HepG2 (cell line): ENCODE measurements around the gene PGPEP1. TPM values are rescaled to one million over a fixed set of nuclear protein-coding genes. Genes with fewer than 3 reads are reported as not detected.

Experiments used
- ARID2 ChIP-seq: sonication (generic); formaldehyde crosslinking; IDR thresholded peaks from 2 replicates; pipeline ENCODE4 v1.8.1; 2022; ENCODE audit warnings: mild to moderate bottlenecking, missing genetic modification reagents, borderline replicate concordance
- HES4 ChIP-seq: sonication (generic); formaldehyde crosslinking; IDR thresholded peaks from 2 replicates; pipeline ENCODE4 v1.9.0; 2021; ENCODE audit warnings: mild to moderate bottlenecking, missing genetic modification reagents, borderline replicate concordance
- IRF1 ChIP-seq: sonication (generic); formaldehyde crosslinking; IDR thresholded peaks from 2 replicates; pipeline ENCODE4 v1.4.0; 2020; ENCODE audit warnings: low read depth, mild to moderate bottlenecking, missing genetic modification reagents
- IRF2 ChIP-seq: IDR thresholded peaks from 2 replicates; pipeline ENCODE4 v1.6.1; 2018; ENCODE audit warnings: missing genetic modification reagents, missing compliant biosample characterization
- KLF13 ChIP-seq: sonication (generic); formaldehyde crosslinking; IDR thresholded peaks from 2 replicates; pipeline ENCODE4 v1.4.0; 2020; ENCODE audit warnings: mild to moderate bottlenecking, missing genetic modification reagents
- MED13 ChIP-seq: sonication (generic); formaldehyde crosslinking; IDR thresholded peaks from 2 replicates; pipeline ENCODE4 v1.5.0; 2020; ENCODE audit warnings: missing genetic modification reagents
- MLLT10 ChIP-seq: sonication (generic); formaldehyde crosslinking; IDR thresholded peaks from 2 replicates; pipeline ENCODE4 v1.4.0; 2020; ENCODE audit warnings: missing genetic modification reagents
- PHF5A ChIP-seq: IDR thresholded peaks from one replicate; pipeline ENCODE4 v1.6.1; 2018; ENCODE audit warnings: low read depth, missing genetic modification reagents; ENCODE audit not compliant: unreplicated experiment
- PREB ChIP-seq: sonication (generic); formaldehyde crosslinking; IDR thresholded peaks from 2 replicates; pipeline ENCODE4 v1.4.0; 2020; ENCODE audit warnings: missing genetic modification reagents
- RBAK ChIP-seq: sonication (generic); formaldehyde crosslinking; IDR thresholded peaks from 2 replicates; pipeline ENCODE4 v1.5.1; 2020; ENCODE audit warnings: mild to moderate bottlenecking, missing genetic modification reagents
- REL ChIP-seq: sonication (generic); formaldehyde crosslinking; conservative IDR thresholded peaks from 2 replicates; pipeline ENCODE4 v1.8.0; 2022; ENCODE audit warnings: mild to moderate bottlenecking, missing genetic modification reagents, moderate library complexity
- SP140L ChIP-seq: sonication (generic); formaldehyde crosslinking; IDR thresholded peaks from 2 replicates; pipeline ENCODE4 v1.4.0; 2020; ENCODE audit warnings: missing genetic modification reagents, borderline replicate concordance
- SPEN ChIP-seq: sonication (generic); formaldehyde crosslinking; IDR thresholded peaks from 2 replicates; pipeline ENCODE4 v1.5.1; 2020; ENCODE audit warnings: low read depth, mild to moderate bottlenecking, missing genetic modification reagents
- TARDBP ChIP-seq: sonication (generic); formaldehyde crosslinking; IDR thresholded peaks from 2 replicates; pipeline ENCODE4 v1.8.0; 2022; ENCODE audit warnings: mild to moderate bottlenecking, missing genetic modification reagents
- ZBTB46 ChIP-seq: sonication (generic); formaldehyde crosslinking; IDR thresholded peaks from 2 replicates; pipeline ENCODE4 v1.4.0; 2020; ENCODE audit warnings: mild to moderate bottlenecking, missing genetic modification reagents, borderline replicate concordance
- ZNF329 ChIP-seq: sonication (generic); formaldehyde crosslinking; IDR thresholded peaks from 2 replicates; pipeline ENCODE4 v1.9.0; 2021; ENCODE audit warnings: low read depth, mild to moderate bottlenecking, missing genetic modification reagents
- ZNF34 ChIP-seq: sonication (generic); formaldehyde crosslinking; IDR thresholded peaks from 2 replicates; pipeline ENCODE4 v1.4.0; 2020; ENCODE audit warnings: mild to moderate bottlenecking, missing genetic modification reagents, borderline replicate concordance
- ZNF563 ChIP-seq: sonication (generic); formaldehyde crosslinking; IDR thresholded peaks from 2 replicates; pipeline ENCODE4 v1.8.0; 2022; ENCODE audit warnings: mild to moderate bottlenecking, moderate library complexity, missing genetic modification reagents
- ZNF616 ChIP-seq: sonication (generic); formaldehyde crosslinking; IDR thresholded peaks from 2 replicates; pipeline ENCODE4 v1.5.0; 2020; ENCODE audit warnings: low read depth, mild to moderate bottlenecking, missing genetic modification reagents
- ZNF773 ChIP-seq: sonication (generic); formaldehyde crosslinking; IDR thresholded peaks from 2 replicates; pipeline ENCODE4 v1.4.0; 2020; ENCODE audit warnings: missing genetic modification reagents, borderline replicate concordance
- ZNF83 ChIP-seq: sonication (generic); formaldehyde crosslinking; IDR thresholded peaks from 2 replicates; pipeline ENCODE4 v1.4.0; 2020; ENCODE audit warnings: missing genetic modification reagents, mild to moderate bottlenecking, borderline replicate concordance
- polyA plus RNA-seq, 8 experiments: library from polyadenylated mRNA; depleted of rRNA in 3 of 8; stranded (reverse) in 7 of 8; unstranded in 1 of 8; fragments of >200 nt; fragmentation: Illumina TruSeq in 4 of 8; extraction: Trizol in 4 of 8; gene quantifications; 2 replicates each; pipeline versions ENCODE4 v1.2.1 to v1.2.3, GENCODE V29; 2011 to 2016; ENCODE audit warnings: low read depth in 4 of 8, missing spikeins in 1 of 8, mixed read lengths in 1 of 8; ENCODE audit not compliant: insufficient read depth in 1 of 8
- total RNA-seq, 5 experiments: library from RNA; depleted of rRNA; stranded (reverse); fragments of >200 nt; fragmentation: Illumina TruSeq; extraction: Trizol; gene quantifications; 2 replicates each; pipeline ENCODE4 v1.2.3, GENCODE V29; 2016; ENCODE audit warnings: low read depth in 1 of 5
- TF ChIP-seq, protein P1 (sequence below): sonication (generic); formaldehyde crosslinking; IDR thresholded peaks from 2 replicates; pipeline ENCODE4 v1.4.0; 2020; ENCODE audit warnings: mild to moderate bottlenecking, missing genetic modification reagents
- TF ChIP-seq, protein P2 (sequence below): sonication (generic); formaldehyde crosslinking; IDR thresholded peaks from 2 replicates; pipeline ENCODE4 v1.5.0; 2020; ENCODE audit warnings: missing genetic modification reagents

Gene PGPEP1
- total and polyA plus RNA-seq, 2 of the 13 experiments (the other 11 are each of a cell fraction or from before 2014, with no cell fraction given): 53.1 to 56.6 TPM

GRCh38 chr19:18379803-18380747 is 39.7 kb downstream of the PGPEP1 start (continued):
- TF ChIP-seq ZNF563 (CRISPR knock-in tag): peak; percentile 62; the same call in 1 of the 2 replicates
- TF ChIP-seq IRF1 (CRISPR knock-in tag): no peak
- no peak for TF ChIP-seq ZNF773 (CRISPR knock-in tag)
- no peak for TF ChIP-seq PREB (CRISPR knock-in tag)
- TF ChIP-seq ZNF329: no peak
- peak; percentile 64; the same call in 1 of the 2 replicates for TF ChIP-seq ZBTB46 (CRISPR knock-in tag)
- TF ChIP-seq SP140L (CRISPR knock-in tag): no peak
- no peak for TF ChIP-seq ZNF83 (CRISPR knock-in tag)
- TF ChIP-seq, protein P1, sequence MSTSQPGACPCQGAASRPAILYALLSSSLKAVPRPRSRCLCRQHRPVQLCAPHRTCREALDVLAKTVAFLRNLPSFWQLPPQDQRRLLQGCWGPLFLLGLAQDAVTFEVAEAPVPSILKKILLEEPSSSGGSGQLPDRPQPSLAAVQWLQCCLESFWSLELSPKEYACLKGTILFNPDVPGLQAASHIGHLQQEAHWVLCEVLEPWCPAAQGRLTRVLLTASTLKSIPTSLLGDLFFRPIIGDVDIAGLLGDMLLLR (CRISPR knock-in tag): 0 out of 2 replicates have a peak, but pooled peaks have one; percentile 35
- no peak for TF ChIP-seq MLLT10 (CRISPR knock-in tag)
- TF ChIP-seq ARID2: peak; percentile 71; the same call in 1 of the 2 replicates
- TF ChIP-seq RBAK (CRISPR knock-in tag): no peak
- peak; percentile 83 for TF ChIP-seq SPEN
- no peak for TF ChIP-seq REL (CRISPR knock-in tag)
- TF ChIP-seq IRF2 (CRISPR knock-in tag): peak; percentile 93
- TF ChIP-seq ZNF34 (CRISPR knock-in tag): peak; percentile 68; the same call in 1 of the 2 replicates
- TF ChIP-seq KLF13: no peak
- TF ChIP-seq MED13 (CRISPR knock-in tag): peak; percentile 99
- TF ChIP-seq HES4 (CRISPR knock-in tag): no peak; the same call in 1 of the 2 replicates
- peak; percentile 72 for TF ChIP-seq PHF5A (CRISPR knock-in tag)
- TF ChIP-seq TARDBP (CRISPR knock-in tag): peak; percentile 95
- TF ChIP-seq, protein P2, sequence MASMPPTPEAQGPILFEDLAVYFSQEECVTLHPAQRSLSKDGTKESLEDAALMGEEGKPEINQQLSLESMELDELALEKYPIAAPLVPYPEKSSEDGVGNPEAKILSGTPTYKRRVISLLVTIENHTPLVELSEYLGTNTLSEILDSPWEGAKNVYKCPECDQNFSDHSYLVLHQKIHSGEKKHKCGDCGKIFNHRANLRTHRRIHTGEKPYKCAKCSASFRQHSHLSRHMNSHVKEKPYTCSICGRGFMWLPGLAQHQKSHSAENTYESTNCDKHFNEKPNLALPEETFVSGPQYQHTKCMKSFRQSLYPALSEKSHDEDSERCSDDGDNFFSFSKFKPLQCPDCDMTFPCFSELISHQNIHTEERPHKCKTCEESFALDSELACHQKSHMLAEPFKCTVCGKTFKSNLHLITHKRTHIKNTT (CRISPR knock-in tag): no peak
- TF ChIP-seq ZNF616 (CRISPR knock-in tag): 0 out of 2 replicates have a peak, but pooled peaks have one; percentile 32
